Measurements from ENCODE around the gene UTS2R.

Gene UTS2R

DNA sequence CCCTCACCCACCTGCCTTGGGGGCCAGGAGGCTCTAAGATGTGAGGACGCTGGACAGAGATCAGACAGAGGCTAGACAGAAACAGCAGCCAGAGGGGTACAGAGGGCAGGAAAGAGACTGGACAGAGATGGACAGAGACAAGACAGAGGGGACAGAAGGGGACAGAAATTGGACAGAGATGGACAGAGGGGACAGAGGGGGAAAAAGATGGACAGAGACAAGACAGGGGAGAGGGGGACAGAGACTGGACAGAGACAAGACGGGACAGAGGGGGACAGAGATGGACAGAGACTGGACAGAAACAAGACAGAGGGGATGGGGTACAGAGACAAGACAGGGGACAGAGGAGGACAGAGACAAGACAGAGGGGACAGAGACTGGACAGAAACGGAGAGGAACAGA is 16.1 kb downstream of the UTS2R start:
- no peak for TF ChIP-seq GABPA (IDR thresholded peaks at IDR 0.05; ENCODE audit: low read depth)
- no peak for TF ChIP-seq SPI1 (IDR thresholded peaks at IDR 0.05; ENCODE audit: borderline replicate concordance, low read depth)
- TF ChIP-seq POLR2AphosphoS5 (IDR thresholded peaks at IDR 0.05; ENCODE audit: low read depth), result no peak
- TF ChIP-seq, protein P1, sequence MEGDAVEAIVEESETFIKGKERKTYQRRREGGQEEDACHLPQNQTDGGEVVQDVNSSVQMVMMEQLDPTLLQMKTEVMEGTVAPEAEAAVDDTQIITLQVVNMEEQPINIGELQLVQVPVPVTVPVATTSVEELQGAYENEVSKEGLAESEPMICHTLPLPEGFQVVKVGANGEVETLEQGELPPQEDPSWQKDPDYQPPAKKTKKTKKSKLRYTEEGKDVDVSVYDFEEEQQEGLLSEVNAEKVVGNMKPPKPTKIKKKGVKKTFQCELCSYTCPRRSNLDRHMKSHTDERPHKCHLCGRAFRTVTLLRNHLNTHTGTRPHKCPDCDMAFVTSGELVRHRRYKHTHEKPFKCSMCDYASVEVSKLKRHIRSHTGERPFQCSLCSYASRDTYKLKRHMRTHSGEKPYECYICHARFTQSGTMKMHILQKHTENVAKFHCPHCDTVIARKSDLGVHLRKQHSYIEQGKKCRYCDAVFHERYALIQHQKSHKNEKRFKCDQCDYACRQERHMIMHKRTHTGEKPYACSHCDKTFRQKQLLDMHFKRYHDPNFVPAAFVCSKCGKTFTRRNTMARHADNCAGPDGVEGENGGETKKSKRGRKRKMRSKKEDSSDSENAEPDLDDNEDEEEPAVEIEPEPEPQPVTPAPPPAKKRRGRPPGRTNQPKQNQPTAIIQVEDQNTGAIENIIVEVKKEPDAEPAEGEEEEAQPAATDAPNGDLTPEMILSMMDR (IDR thresholded peaks at IDR 0.05; ENCODE audit: insufficient read depth, low read length), result no peak
- TF ChIP-seq, protein P2, sequence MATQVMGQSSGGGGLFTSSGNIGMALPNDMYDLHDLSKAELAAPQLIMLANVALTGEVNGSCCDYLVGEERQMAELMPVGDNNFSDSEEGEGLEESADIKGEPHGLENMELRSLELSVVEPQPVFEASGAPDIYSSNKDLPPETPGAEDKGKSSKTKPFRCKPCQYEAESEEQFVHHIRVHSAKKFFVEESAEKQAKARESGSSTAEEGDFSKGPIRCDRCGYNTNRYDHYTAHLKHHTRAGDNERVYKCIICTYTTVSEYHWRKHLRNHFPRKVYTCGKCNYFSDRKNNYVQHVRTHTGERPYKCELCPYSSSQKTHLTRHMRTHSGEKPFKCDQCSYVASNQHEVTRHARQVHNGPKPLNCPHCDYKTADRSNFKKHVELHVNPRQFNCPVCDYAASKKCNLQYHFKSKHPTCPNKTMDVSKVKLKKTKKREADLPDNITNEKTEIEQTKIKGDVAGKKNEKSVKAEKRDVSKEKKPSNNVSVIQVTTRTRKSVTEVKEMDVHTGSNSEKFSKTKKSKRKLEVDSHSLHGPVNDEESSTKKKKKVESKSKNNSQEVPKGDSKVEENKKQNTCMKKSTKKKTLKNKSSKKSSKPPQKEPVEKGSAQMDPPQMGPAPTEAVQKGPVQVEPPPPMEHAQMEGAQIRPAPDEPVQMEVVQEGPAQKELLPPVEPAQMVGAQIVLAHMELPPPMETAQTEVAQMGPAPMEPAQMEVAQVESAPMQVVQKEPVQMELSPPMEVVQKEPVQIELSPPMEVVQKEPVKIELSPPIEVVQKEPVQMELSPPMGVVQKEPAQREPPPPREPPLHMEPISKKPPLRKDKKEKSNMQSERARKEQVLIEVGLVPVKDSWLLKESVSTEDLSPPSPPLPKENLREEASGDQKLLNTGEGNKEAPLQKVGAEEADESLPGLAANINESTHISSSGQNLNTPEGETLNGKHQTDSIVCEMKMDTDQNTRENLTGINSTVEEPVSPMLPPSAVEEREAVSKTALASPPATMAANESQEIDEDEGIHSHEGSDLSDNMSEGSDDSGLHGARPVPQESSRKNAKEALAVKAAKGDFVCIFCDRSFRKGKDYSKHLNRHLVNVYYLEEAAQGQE (IDR thresholded peaks at IDR 0.05; ENCODE audit: insufficient replicate concordance, low read depth), result no peak
- DNase-seq (ENCODE audit: low read depth in 1 of 2, low spot score in 1 of 2), result no peak
- Histone ChIP-seq H3K4me3 (replicated peaks; ENCODE audit: insufficient read depth, low read length) (no peak overlapping the region), H3K27ac (replicated peaks) (no peak overlapping the region), H3K27me3 (ENCODE audit: insufficient read depth, poor library complexity, severe bottlenecking) (no peaks in the 10 kb centered on the region)

DNA sequence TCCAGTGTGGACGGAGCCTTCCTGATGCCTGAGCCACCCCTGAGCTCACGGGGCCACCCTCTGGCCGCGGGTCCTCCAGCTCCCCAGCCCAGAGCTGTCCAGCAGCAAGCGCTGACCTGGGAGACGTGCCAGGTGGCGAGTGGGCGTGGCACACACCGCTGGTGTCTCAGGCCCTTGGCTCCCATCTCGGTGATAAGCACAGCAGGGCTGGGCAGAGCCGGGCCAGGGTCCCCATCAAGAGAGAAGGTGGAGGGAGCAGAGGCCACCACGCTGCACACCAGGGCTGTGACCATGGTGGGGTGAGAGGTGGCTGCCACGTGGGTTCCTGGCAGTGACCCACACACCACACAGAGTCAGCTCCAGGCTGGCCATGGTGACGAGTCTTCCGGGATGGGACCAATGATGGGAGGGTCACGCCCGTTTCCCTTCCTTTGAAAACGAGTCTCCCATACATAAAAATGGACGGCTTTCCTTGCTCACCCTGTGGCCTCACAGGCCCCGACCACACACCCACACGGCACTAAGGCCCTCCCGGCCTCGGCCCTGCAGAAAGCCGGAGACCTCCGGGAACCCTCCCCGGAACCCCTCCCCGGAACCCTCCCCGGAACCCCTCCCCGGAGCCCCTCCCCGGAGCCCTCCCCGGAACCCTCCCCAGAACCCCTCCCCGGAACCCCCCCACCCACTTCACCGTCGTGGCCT is 16.8 kb downstream of the UTS2R start:
- Histone ChIP-seq H3K27ac (replicated peaks) (no peak overlapping the region), H3K4me3 (replicated peaks; ENCODE audit: insufficient read depth, low read length) (no peak overlapping the region), H3K27me3 (ENCODE audit: insufficient read depth, poor library complexity, severe bottlenecking) (no peaks in the 10 kb centered on the region)
- no peak for DNase-seq (ENCODE audit: low read depth in 1 of 2, low spot score in 1 of 2)
- TF ChIP-seq, protein P2 (IDR thresholded peaks at IDR 0.05; ENCODE audit: insufficient replicate concordance, low read depth), result peak; percentile 79
- TF ChIP-seq SPI1 (IDR thresholded peaks at IDR 0.05; ENCODE audit: borderline replicate concordance, low read depth), result no peak

DNA sequence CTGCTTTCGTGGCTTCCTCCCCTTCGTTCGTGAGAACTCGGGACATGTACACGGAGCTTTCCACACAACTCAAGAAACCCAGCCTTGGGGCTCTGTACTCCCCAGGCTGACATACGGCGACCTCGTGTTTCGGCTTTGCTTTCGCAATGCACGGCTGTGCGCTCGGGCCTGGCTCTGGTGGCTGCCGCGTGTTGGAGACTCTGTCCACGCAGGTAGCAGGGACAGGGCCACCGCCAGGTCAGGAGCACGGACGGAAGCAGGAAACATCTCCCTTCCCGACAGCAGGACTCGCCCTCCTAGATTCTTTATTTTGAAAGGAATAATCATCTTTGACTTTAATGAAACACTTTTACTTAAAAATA is 17.3 kb downstream of the UTS2R start:
- TF ChIP-seq GABPA (IDR thresholded peaks at IDR 0.05; ENCODE audit: low read depth) (no peak), POLR2AphosphoS5 (IDR thresholded peaks at IDR 0.05; ENCODE audit: low read depth) (no peak), SPI1 (IDR thresholded peaks at IDR 0.05; ENCODE audit: borderline replicate concordance, low read depth) (no peak)
- TF ChIP-seq, protein P1 (IDR thresholded peaks at IDR 0.05; ENCODE audit: insufficient read depth, low read length), result no peak
- TF ChIP-seq, protein P2 (IDR thresholded peaks at IDR 0.05; ENCODE audit: insufficient replicate concordance, low read depth), result no peak
- H3K27ac ChIP-seq (replicated peaks), result no peak overlapping the region
- DNase-seq (ENCODE audit: low read depth in 1 of 2, low spot score in 1 of 2), result peak in 1 of 2 experiments; percentile 56
- no peaks in the 10 kb centered on the region for H3K27me3 ChIP-seq (ENCODE audit: insufficient read depth, poor library complexity, severe bottlenecking)
- H3K4me3 ChIP-seq (replicated peaks; ENCODE audit: insufficient read depth, low read length), result no peak overlapping the region

Measured in HL-60 (cell line).